ENCODE data around the gene STEAP3. TPM values are rescaled to one million over a fixed set of nuclear protein-coding genes. Genes with fewer than 3 reads are reported as not detected.

STEAP3 gene
- total RNA-seq, 1 experiment from 2014 or later = 11.1 TPM

Other genes with a start within 250 kb of the STEAP3 start
- gene C1QL2, start 65.1 kb upstream of the STEAP3 start, total RNA-seq (2014; rRNA removed; shearing (Covaris generic)) = not detected in 2 replicates
- 21.8 and 24.0 TPM in 2 replicates for gene C2orf76, start 143.0 kb downstream of the STEAP3 start, total RNA-seq (2014; rRNA removed; shearing (Covaris generic))
- gene DBI, start 143.1 kb downstream of the STEAP3 start, total RNA-seq (2014; rRNA removed; shearing (Covaris generic)) = 83.3 and 86.6 TPM in 2 replicates
- 1.4 and 2.5 TPM in 2 replicates for gene TMEM37, start 208.0 kb downstream of the STEAP3 start, total RNA-seq (2014; rRNA removed; shearing (Covaris generic))

All from NCI-H460 (cell line).